Mesenchymal stem cell (in vitro differentiated cells and primary cell): Measurements from ENCODE around the gene RAB39B. TPM values are rescaled to one million over a fixed set of nuclear protein-coding genes. Genes with fewer than 3 reads are reported as not detected.

Experiments used
- DNase-seq: peaks from one replicate; pipeline ENCODE4 v3.0.0-alpha.2; 2013
- H2AFZ ChIP-seq: one replicate; pipeline ENCODE4 v1.6.1; 2013; ENCODE audit warnings: low read depth, mild to moderate bottlenecking, control low read depth, inconsistent platforms, low read length, moderate library complexity
- H2AK5ac ChIP-seq: 2 replicates; pipeline ENCODE4 v1.6.1; 2013; ENCODE audit warnings: low read length, moderate library complexity, mild to moderate bottlenecking, inconsistent platforms; ENCODE audit not compliant: severe bottlenecking
- H2BK120ac ChIP-seq: one replicate; pipeline ENCODE4 v1.6.1; 2013; ENCODE audit warnings: low read depth, mild to moderate bottlenecking, inconsistent platforms, low read length, moderate library complexity
- H2BK12ac ChIP-seq, 2 experiments: one replicate each; pipeline ENCODE4 v1.6.1; 2013; ENCODE audit warnings: inconsistent platforms in 2 of 2, low read length in 2 of 2, mild to moderate bottlenecking in 2 of 2, moderate library complexity in 2 of 2, control low read depth in 1 of 2
- H2BK15ac ChIP-seq: one replicate; pipeline ENCODE4 v1.6.1; 2013; ENCODE audit warnings: mild to moderate bottlenecking, low read depth, inconsistent platforms; ENCODE audit not compliant: poor library complexity, severe bottlenecking
- H2BK5ac ChIP-seq: 2 replicates; pipeline ENCODE4 v1.6.1; 2013; ENCODE audit warnings: low read depth, mild to moderate bottlenecking, low read length, control low read depth, inconsistent platforms; ENCODE audit not compliant: poor library complexity, severe bottlenecking
- H3K14ac ChIP-seq, 2 experiments: one replicate each; pipeline ENCODE4 v1.6.1; 2013; ENCODE audit warnings: inconsistent platforms in 2 of 2, low read length in 2 of 2, control low read depth in 1 of 2, mild to moderate bottlenecking in 1 of 2, moderate library complexity in 1 of 2
- H3K18ac ChIP-seq, 2 experiments: one replicate each; pipeline ENCODE4 v1.6.1; 2013; ENCODE audit warnings: inconsistent platforms in 2 of 2, low read length in 2 of 2, control low read depth in 1 of 2, low read depth in 1 of 2, mild to moderate bottlenecking in 1 of 2
- H3K23ac ChIP-seq, 2 experiments: one replicate each; pipeline ENCODE4 v1.6.1; 2013; ENCODE audit warnings: inconsistent platforms in 2 of 2, low read length in 2 of 2, mild to moderate bottlenecking in 2 of 2, moderate library complexity in 2 of 2, control low read depth in 1 of 2
- H3K27ac ChIP-seq: 2 replicates; pipeline ENCODE4 v1.5.1; 2013; ENCODE audit warnings: mild to moderate bottlenecking, moderate library complexity, low read length, control low read depth, inconsistent platforms; ENCODE audit not compliant: poor library complexity, severe bottlenecking
- H3K27me3 ChIP-seq, 2 experiments: 2 replicates each; pipeline versions ENCODE4 v1.6.1 to v1.7.0; 2013; ENCODE audit warnings: low read length in 2 of 2, mild to moderate bottlenecking in 2 of 2, moderate library complexity in 2 of 2, control low read depth in 1 of 2, inconsistent platforms in 1 of 2; ENCODE audit not compliant: control insufficient read depth in 1 of 2, insufficient read depth in 1 of 2
- H3K36me3 ChIP-seq, 2 experiments: 2 replicates each; pipeline versions ENCODE4 v1.6.1 to v1.7.0; 2013; ENCODE audit warnings: low read length in 2 of 2, control low read depth in 1 of 2, inconsistent platforms in 1 of 2, low read depth in 1 of 2, mild to moderate bottlenecking in 1 of 2; ENCODE audit not compliant: insufficient read depth in 2 of 2, control insufficient read depth in 1 of 2
- H3K4ac ChIP-seq, 2 experiments: one replicate each; pipeline ENCODE4 v1.6.1; 2013; ENCODE audit warnings: inconsistent platforms in 2 of 2, low read length in 2 of 2, mild to moderate bottlenecking in 2 of 2, moderate library complexity in 2 of 2, control low read depth in 1 of 2, low read depth in 1 of 2
- H3K4me1 ChIP-seq: 2 replicates; pipeline ENCODE4 v1.6.1; 2013; ENCODE audit warnings: low read depth, low read length, control low read depth; ENCODE audit not compliant: control insufficient read depth, insufficient read depth
- H3K4me2 ChIP-seq: 2 replicates; pipeline ENCODE4 v1.6.1; 2013; ENCODE audit warnings: low read length, mild to moderate bottlenecking, inconsistent platforms; ENCODE audit not compliant: poor library complexity, severe bottlenecking
- H3K4me3 ChIP-seq, 2 experiments: 2 replicates each; pipeline versions ENCODE4 v1.5.1 to v1.7.0; 2013; ENCODE audit warnings: low read length in 2 of 2, mild to moderate bottlenecking in 2 of 2, control low read depth in 1 of 2, low read depth in 1 of 2; ENCODE audit not compliant: insufficient read depth in 1 of 2
- H3K79me1 ChIP-seq: replicated peaks from 2 replicates; pipeline ENCODE4 v1.6.1; 2013; ENCODE audit warnings: mild to moderate bottlenecking, control low read depth, low read length, inconsistent platforms; ENCODE audit not compliant: poor library complexity, severe bottlenecking
- H3K9ac ChIP-seq: 2 replicates; pipeline ENCODE4 v1.7.0; 2013; ENCODE audit warnings: mild to moderate bottlenecking, low read length, moderate library complexity
- H3K9me3 ChIP-seq: 2 replicates; pipeline ENCODE4 v1.7.0; 2013; ENCODE audit warnings: mild to moderate bottlenecking, low read length; ENCODE audit not compliant: control insufficient read depth
- H4K8ac ChIP-seq: one replicate; pipeline ENCODE4 v1.6.1; 2013; ENCODE audit warnings: inconsistent platforms, mild to moderate bottlenecking, low read length, moderate library complexity
- H4K91ac ChIP-seq: one replicate; pipeline ENCODE4 v1.6.1; 2013; ENCODE audit warnings: mild to moderate bottlenecking, low read length, inconsistent platforms
- WGBS: methylation state at CpG from one replicate; pipeline ENCODE4 v1.1.7; 2013; ENCODE audit warnings: mixed read lengths; 5-methylcytosine and 5-hydroxymethylcytosine counted together
- small RNA-seq: library from polyadenylated mRNA; stranded (forward); fragments of <200 nt; extraction: miRNeasy Mini kit (QIAGEN cat#:217004); gene quantifications from one replicate; pipeline ENCODE3, GENCODE V24; 2013; ENCODE audit warnings: low read depth

The RAB39B gene

GRCh38 chrX:155211208-155211607, 53.1 kb downstream of the RAB39B start:
- Histone ChIP-seq H3K4me3 (no peak overlapping the region), H3K4ac (no peak overlapping the region), H3K36me3 (no peaks in the 10 kb centered on the region), H2AK5ac (no peak overlapping the region), H3K27ac (no peak overlapping the region), H3K27me3 (no peaks in the 10 kb centered on the region), H3K18ac (no peak overlapping the region), H2BK120ac (no peak overlapping the region), H3K4me2 (no peak overlapping the region), H3K9me3 (no peaks in the 10 kb centered on the region), H2AFZ (no peak overlapping the region), H2BK5ac (no peak overlapping the region), H3K4me1 (no peaks in the 10 kb centered on the region), H2BK12ac (no peak overlapping the region), H4K8ac (no peak overlapping the region), H3K23ac (no peak overlapping the region), H4K91ac (no peak overlapping the region), H3K79me1 (no peaks in the 10 kb centered on the region), H3K14ac (no peak overlapping the region), H3K9ac (no peak overlapping the region), H2BK15ac (no peak overlapping the region)
- DNase-seq = no peak
- no CpG with 5 or more reads among the region's 3 CpGs for WGBS

Small RNA genes lying within 50 kb of the gene (small RNA-seq; reads per million reads assigned to genes)
- gene AC234781.4 = not detected
